ENCODE data around the gene ITGB6.

DNA sequence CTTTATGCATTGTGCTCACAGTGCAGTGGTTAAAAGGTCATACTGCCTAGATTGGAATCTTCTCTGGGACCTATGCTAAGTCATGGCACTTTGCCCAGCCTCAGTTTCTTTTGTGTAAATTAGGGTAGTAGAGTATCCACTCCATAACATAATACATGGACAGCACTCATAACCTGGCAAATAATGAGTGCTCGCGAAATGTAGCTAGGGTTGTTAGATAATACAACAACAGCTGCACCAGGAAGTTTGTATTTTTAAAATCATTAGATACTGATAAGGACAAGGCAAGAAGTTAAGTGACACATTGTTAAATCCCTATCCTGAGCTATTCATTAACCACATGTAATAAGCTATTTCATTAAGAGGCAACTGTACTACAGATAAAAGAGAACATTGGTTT is 123.8 kb downstream of the ITGB6 start:
- no peak for TF ChIP-seq POLR2A (IDR thresholded peaks at IDR 0.05)
- TF ChIP-seq POLR2AphosphoS5 (IDR thresholded peaks at IDR 0.05; ENCODE audit: insufficient read depth in 1 of 2, low read depth in 1 of 2), result no peak

Measured in vagina (tissue), 2 donors.